OCI-LY7 (cell line): ENCODE results near the gene C16orf78.

Experiments used
- CTCF ChIP-seq: fragments of 200-600 bp; sonication (generic); conservative IDR thresholded peaks from 2 replicates; pipeline ENCODE4 v1.5.1; 2014; ENCODE audit warnings: mild to moderate bottlenecking, antibody characterized with exemption, low read length, moderate library complexity, mixed read lengths
- EZH2phosphoT487 ChIP-seq: fragments of 200-600 bp; sonication (generic); IDR thresholded peaks from 2 replicates; pipeline ENCODE4 v1.6.1; 2018; ENCODE audit warnings: low read depth, borderline replicate concordance, mild to moderate bottlenecking, mixed run types, antibody characterized with exemption, low read length, moderate library complexity, mixed read lengths

- TF ChIP-seq EZH2phosphoT487 (no peak), CTCF (no peak)
Observed at GRCh38 chr16:49365711-49366509, 7.7 kb upstream of the C16orf78 start.
